GM19025 (cell line): ENCODE results near the gene RNF148.
"Not testable (repeated sequence)": the region's sequence is repeated elsewhere in the genome, so short reads cannot be mapped to it uniquely, and the experiment has no call there.

Source experiments
- ATAC-seq: cut with Tn5 transposase; IDR thresholded peaks from one replicate; pipeline ENCODE4 v1.9.1; 2021; ENCODE audit warnings: mild to moderate bottlenecking, low read depth, moderate library complexity; ENCODE audit not compliant: unreplicated experiment

RNF148 gene

GRCh38 chr7:122692769-122693309 lies 9.9 kb downstream of the RNF148 start:
- no peak for ATAC-seq

GRCh38 chr7:122691569-122692235 lies 11.0 kb downstream of the RNF148 start:
- ATAC-seq = no peak

DNA sequence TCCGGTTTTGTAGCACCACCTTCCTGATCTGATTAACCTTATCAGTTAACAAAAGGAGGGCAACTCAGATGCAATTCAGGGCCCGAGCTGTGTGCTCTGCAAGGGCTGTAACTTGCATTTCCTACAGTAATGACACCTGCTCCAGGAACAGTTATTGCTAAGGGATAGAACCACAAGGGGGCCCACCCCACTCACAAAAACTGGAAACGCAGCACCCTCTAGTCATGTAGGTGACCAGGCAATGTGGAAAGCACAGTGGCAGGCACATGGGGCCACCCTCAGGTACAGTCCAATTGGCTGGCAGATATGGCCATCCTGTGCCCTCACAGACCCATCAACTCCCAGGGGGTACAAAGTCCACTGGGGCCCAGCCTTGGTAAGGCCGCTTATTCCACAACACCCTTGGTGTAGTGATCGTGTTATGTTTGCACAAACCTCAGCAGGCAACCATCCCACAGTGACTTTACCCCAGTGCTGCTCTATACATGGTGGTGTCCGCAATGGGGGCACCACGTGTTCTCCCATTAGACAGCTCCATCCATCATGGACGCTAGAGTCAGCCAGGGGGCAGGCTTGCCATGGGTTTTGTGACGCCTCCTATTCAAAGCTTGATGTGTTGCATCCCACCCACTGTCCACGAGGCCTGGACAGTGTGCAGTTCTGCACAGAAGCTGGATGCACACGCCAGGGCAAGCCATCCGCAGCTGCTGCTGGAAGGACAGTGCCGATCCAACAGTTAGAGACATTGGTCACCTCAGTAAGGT lies 13.2 kb downstream of the RNF148 start:
- no peak for ATAC-seq

GRCh38 chr7:122688400-122688998 lies 14.2 kb downstream of the RNF148 start:
- no peak for ATAC-seq

GRCh38 chr7:122686360-122686878 lies 16.3 kb downstream of the RNF148 start:
- no peak for ATAC-seq

GRCh38 chr7:122684504-122684903 lies 18.2 kb downstream of the RNF148 start:
- ATAC-seq = no peak

GRCh38 chr7:122682815-122683550 lies 19.7 kb downstream of the RNF148 start:
- ATAC-seq = no peak

DNA sequence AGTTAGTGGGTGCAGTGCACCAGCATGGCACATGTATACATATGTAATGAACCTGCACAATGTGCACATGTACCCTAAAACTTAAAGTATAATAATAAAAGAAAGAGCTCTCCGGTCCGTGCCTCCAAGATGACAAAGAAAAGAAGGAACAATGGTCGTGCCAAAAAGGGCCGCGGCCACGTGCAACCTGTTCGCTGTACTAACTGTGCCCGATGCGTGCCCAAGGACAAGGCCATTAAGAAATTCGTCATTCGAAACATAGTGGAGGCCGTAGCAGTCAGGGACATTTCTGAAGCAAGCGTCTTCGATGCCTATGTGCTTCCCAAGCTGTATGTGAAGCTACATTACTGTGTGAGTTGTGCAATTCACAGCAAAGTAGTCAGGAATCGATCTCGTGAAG lies 21.5 kb downstream of the RNF148 start:
- ATAC-seq = not testable (repeated sequence)

DNA sequence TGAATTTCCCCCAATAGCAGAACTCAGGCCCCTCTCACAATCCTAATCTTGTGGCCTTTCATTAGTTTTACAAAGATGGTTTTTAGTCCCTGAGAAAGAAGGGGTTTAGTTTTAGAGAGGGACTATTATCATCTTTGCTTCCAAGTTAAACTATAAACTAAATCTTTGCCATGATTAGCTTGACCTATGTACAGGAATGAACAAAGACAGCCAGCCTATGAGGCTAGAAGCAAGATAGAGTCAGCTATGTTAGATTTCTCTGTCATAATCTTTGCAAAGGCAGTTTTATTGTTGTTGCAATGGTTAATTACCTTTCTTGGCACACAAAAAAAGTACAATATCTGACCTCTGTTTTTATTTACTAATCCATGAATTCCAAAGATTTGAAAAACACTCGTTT lies 22.9 kb downstream of the RNF148 start:
- no peak for ATAC-seq

GRCh38 chr7:122679269-122679709 lies 23.4 kb downstream of the RNF148 start:
- not testable (repeated sequence) for ATAC-seq

- no peak for ATAC-seq
Measured at GRCh38 chr7:122677149-122677548, 25.6 kb downstream of the RNF148 start.

DNA sequence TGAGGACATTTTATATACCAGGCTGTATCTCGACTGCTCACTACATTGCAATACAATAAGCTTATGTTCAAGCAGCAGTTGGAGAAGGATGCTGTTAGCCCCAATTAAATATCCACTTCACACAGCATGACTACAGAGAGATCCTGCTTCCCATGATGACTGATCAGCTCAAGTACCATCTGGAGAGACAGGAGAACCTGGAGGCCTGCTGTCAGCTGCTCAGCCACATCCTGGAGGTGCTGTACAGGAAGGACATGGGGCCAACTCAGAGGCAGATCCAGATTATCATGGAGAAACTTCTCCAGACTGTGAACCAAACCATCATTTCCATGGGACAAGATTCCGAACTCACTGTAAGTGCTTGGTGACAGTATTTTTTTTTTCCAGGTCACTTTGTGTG lies 26.3 kb downstream of the RNF148 start:
- ATAC-seq = no peak

DNA sequence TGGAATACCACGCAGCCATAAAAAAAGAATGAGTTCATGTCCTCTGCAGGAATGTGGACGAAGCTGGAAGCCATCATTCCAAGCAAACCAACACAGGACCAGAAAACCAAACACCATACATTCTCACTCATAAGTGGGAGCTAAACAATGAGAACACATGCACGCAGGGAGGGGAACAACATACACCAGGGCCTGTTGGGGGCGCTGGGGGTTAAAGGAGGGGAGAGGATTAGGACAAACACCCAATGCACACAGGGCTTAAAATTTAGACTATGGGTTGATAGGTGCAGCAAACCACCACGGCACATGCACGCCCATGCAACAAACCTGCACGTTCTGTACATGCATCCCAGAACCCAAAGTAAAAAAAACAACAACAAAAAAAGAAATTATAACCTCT lies 27.1 kb downstream of the RNF148 start:
- no peak for ATAC-seq

GRCh38 chr7:122675011-122675410 lies 27.7 kb downstream of the RNF148 start:
- ATAC-seq = no peak

DNA sequence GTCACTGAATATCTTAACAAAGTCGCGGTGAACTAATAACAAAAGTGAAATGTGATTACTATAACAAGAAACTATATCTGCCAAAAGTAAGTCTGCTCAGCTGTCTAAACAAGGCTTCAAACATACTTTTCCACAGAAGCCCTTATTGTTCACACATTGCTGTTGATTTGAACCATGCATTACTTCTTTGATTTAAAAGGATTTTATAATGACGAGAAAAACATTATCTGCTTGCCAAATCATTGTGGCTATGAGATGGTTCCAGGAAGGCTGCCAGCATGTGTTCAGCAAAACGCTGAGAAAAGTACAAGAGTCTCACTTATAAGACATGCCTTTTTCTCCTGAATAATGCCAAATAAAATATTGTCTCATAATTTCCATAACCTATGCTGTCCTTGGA lies 28.2 kb downstream of the RNF148 start:
- ATAC-seq = no peak

GRCh38 chr7:122673951-122674350 lies 28.8 kb downstream of the RNF148 start:
- ATAC-seq = no peak

GRCh38 chr7:122672536-122672935 lies 30.2 kb downstream of the RNF148 start:
- ATAC-seq = no peak

DNA sequence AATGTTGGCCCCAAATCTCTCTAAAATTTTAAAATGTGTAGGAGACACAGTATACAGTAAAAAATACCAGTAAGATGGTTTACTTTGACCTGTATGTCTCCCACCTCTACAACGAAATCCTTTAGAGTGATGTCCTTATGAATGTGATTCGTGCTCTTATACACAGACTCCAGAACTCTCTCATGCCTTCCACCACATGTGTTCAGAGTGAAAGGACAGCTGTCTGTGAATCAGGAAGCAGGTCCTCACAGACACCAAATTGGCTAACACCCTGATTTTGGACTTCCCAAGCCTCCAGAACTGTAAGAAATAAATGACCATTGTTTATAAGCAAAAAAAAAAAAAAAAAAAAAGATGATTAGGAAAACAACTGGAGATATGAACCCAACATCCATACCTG lies 39.0 kb downstream of the RNF148 start:
- no peak for ATAC-seq

DNA sequence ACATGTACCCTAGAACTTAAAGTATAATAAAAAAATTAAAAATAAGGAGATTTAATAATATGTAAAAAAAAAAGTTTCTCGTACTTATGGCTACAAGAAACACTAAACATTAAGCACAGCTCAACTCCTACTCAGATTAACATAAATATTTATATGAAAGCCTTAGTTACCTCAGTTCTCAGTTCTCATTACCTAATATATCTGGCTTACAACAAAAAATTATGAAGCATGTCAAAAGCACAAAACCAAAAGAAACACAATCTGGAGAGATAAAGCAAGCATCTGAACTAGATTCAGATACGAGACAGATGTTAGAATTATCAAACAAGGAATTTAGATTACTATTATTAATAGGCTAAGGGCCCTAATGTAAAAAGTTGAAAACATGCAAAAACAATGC lies 43.9 kb downstream of the RNF148 start:
- no peak for ATAC-seq

- no peak for ATAC-seq
Measured at GRCh38 chr7:122653685-122654084, 49.0 kb downstream of the RNF148 start.
